Pancreas (tissue), 10 donors: ENCODE measurements around the gene MNS1. TPM values are rescaled to one million over a fixed set of nuclear protein-coding genes. Genes with fewer than 3 reads are reported as not detected.
"Not testable (repeated sequence)": the region's sequence is repeated elsewhere in the genome, so short reads cannot be mapped to it uniquely, and the experiment has no call there.

Source experiments
- ATAC-seq, 4 donors: fragments of 200-7000 bp; cut with Tn5 transposase; one replicate each; pipeline versions ENCODE4 v1.8.0 to v1.9.1; 2020; ENCODE audit warnings: mild to moderate bottlenecking in 4 of 4, moderate library complexity in 4 of 4
- DNase-seq, 6 donors: peaks; one replicate each; pipeline ENCODE4 v3.0.0-alpha.2; 2020
- FAIRE-seq: peaks from 2 replicates; lab custom pipeline; 2012; peaks lifted over from hg19 to GRCh38; lab: Jason Lieb, UNC
- H3K27ac ChIP-seq, 4 donors: fragments of 200-600 bp; sonication (generic); 1 replicate in 3 of 4; 2 replicates in 1 of 4; pipeline versions ENCODE4 v1.5.0 to v1.8.0; 2020
- H3K27me3 ChIP-seq, 4 donors: fragments of 200-600 bp; one replicate each; pipeline ENCODE4 v1.8.0; 2021
- H3K36me3 ChIP-seq, 3 donors: fragments of 200-600 bp; sonication (generic) in 1 of 3; one replicate each; pipeline versions ENCODE4 v1.5.0 to v1.8.0; 2020 to 2021
- H3K4me1 ChIP-seq, 3 donors: fragments of 200-600 bp; one replicate each; pipeline ENCODE4 v1.8.0; 2021
- H3K4me3 ChIP-seq, 4 donors: fragments of 200-600 bp; sonication (generic) in 2 of 4; one replicate each; pipeline versions ENCODE4 v1.5.0 to v1.8.0; 2020 to 2021
- H3K9me3 ChIP-seq, 4 donors: fragments of 200-600 bp; one replicate each; pipeline ENCODE4 v1.8.0; 2021
- WGBS, 2 donors: extraction: QIAGEN DNeasy Blood & Tissue Kit; methylation state at CpG; one replicate each; pipeline ENCODE4 v1.1.7; 2013; 5-methylcytosine and 5-hydroxymethylcytosine counted together
- intact Hi-C, 3 donors: fragments of 100-400 bp; cut with DNase I; formaldehyde crosslinking; loops; one replicate each; pipeline versions ENCODE4 v1.11.1 to v1.14.2; 2022
- polyA plus RNA-seq, 2 donors: library from polyadenylated mRNA; stranded (reverse); fragments of 200-250 nt; gene quantifications; one replicate each; pipeline ENCODE4 v1.2.3, GENCODE V29; 2013
- total RNA-seq, 6 donors: library from RNA; stranded (reverse); fragmentation: NEBNext Ultra II Directional in 4 of 6; extraction: Animal tissue kit (Norgen Biotek cat#: 25700) in 4 of 6; gene quantifications; one replicate each; pipeline versions ENCODE4 v1.2.1 to v1.2.4, GENCODE V29; 2021 to 2023
- TF ChIP-seq, protein P1 (sequence below), 4 donors: fragments of 200-600 bp; sonication (generic) in 3 of 4; IDR thresholded peaks; one replicate each; pipeline versions ENCODE4 v1.5.0 to v1.8.0; 2021; ENCODE audit warnings: antibody characterized with exemption in 4 of 4
- donor health status: healthy with polysubstance abuse.
- donor health status: DM: no; HTN: no; CAD: no; lungs with moderate emphysema.
- donor health status: DM: no; HTN: no; CAD: no.
- donor health status: control.
- donor health status: control.
- donor health status: Bipolar disorder and iron deficiency.
- donor health status: DM: yes; HTN: yes; CAD: no.
- donor health status: DM: no; HTN: no; CAD: no.
- donor health status: DM: no; HTN: no; CAD: no.
- donor health status: DM: yes; HTN: yes; CAD: no.

Gene MNS1
- total and polyA plus RNA-seq, 8 donors: 0.54 to 2.4 (median 1.4) TPM

DNA sequence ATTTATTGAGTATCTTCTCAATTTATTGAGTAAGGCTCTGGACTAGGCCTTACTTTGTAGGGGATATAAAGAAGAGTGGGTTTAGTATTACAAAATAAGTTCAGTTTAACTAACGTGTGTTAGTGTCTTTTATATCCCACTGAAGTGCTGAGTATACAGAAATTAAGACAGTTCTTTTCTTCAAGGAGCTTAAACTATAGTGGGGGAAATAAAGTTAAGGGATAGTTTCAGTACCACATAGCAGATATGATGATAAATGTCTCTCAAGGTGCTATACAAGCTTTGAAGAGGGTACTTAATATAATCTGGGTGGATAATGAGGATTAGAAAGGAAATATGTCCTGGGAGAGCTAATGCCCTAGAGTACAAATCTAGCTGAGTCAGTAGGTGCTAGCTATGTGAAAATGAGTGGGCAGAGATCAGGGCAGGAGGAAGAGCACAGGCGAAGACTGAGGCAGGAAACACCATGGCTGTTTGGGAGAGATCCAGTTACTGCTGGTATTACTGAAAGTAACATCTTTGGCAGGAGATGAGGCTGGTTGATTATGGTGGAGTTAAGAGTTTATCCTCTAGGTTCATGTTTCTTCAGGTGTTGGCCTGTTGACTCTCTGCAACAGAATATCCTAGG, 53.7 kb downstream of the MNS1 start:
- no peak for DNase-seq
- Histone ChIP-seq H3K4me1 (no peaks in the 10 kb centered on the region), H3K36me3 (no peaks in the 10 kb centered on the region), H3K27me3 (no peaks in the 10 kb centered on the region), H3K4me3 (no peak overlapping the region), H3K9me3 (no peaks in the 10 kb centered on the region), H3K27ac (no peak overlapping the region)
- TF ChIP-seq, protein P1, sequence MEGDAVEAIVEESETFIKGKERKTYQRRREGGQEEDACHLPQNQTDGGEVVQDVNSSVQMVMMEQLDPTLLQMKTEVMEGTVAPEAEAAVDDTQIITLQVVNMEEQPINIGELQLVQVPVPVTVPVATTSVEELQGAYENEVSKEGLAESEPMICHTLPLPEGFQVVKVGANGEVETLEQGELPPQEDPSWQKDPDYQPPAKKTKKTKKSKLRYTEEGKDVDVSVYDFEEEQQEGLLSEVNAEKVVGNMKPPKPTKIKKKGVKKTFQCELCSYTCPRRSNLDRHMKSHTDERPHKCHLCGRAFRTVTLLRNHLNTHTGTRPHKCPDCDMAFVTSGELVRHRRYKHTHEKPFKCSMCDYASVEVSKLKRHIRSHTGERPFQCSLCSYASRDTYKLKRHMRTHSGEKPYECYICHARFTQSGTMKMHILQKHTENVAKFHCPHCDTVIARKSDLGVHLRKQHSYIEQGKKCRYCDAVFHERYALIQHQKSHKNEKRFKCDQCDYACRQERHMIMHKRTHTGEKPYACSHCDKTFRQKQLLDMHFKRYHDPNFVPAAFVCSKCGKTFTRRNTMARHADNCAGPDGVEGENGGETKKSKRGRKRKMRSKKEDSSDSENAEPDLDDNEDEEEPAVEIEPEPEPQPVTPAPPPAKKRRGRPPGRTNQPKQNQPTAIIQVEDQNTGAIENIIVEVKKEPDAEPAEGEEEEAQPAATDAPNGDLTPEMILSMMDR (IDR thresholded peaks at IDR 0.05): no peak
- no peak for FAIRE-seq
- no peak for ATAC-seq
- intact Hi-C loops: no loop called here
- WGBS, 2 donors: 81 to 88% methylated on average over 2 of the region's 2 CpGs

DNA sequence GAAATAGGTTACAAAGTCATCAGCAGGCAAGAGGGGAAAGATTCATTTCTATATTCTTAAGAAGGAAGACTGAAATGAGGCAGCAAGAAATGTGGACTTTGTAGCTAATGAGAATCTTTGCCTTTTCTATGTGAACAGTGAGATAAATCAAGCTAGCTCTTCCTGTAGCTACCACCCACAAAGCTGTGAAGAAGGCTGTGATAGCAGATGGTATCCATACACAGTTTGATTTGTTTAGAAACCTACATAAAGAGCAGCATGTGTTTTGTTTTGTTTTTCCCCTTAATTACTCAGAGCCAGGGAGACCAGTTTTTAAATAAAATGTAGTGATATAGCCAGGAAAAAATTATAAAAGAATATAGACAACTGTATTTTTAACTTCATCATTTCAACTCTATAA, 54.2 kb downstream of the MNS1 start:
- Histone ChIP-seq H3K36me3 (no peaks in the 10 kb centered on the region), H3K4me3 (no peak overlapping the region), H3K27ac (no peak overlapping the region), H3K9me3 (no peaks in the 10 kb centered on the region), H3K4me1 (no peaks in the 10 kb centered on the region), H3K27me3 (no peaks in the 10 kb centered on the region)
- TF ChIP-seq, protein P1 (IDR thresholded peaks at IDR 0.05): no peak
- FAIRE-seq (no peak), ATAC-seq (no peak), DNase-seq (no peak)
- intact Hi-C loops: no loop called here

DNA sequence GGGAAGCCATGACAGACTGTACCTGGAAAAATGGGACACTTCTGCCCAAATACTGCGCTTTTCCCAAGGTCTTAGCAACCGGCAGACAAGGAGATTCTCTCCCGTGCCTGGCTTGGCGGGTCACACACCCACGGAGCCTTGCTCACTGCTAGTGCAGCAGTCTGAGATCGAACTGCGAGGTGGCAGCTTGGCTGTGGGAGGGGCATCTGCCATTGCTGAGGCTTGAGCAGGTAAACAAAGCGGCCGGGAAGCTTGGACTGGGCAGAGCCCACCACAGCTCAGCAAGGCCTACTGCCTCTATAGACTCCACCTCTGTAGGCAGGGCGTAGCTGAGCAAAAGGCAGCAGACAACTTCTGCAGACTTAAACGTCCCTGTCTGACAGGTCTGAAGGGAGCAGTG, 65.7 kb downstream of the MNS1 start:
- DNase-seq: peak in 2 of 6 donors; percentile 7 to 34
- H3K36me3 ChIP-seq, FAIRE-seq, H3K27ac ChIP-seq, H3K4me1 ChIP-seq, H3K27me3 ChIP-seq, intact Hi-C loops, H3K9me3 ChIP-seq, H3K4me3 ChIP-seq, ATAC-seq: not testable (repeated sequence)
- WGBS, 2 donors: 95 to 96% methylated on average over 11 of the region's 11 CpGs

DNA sequence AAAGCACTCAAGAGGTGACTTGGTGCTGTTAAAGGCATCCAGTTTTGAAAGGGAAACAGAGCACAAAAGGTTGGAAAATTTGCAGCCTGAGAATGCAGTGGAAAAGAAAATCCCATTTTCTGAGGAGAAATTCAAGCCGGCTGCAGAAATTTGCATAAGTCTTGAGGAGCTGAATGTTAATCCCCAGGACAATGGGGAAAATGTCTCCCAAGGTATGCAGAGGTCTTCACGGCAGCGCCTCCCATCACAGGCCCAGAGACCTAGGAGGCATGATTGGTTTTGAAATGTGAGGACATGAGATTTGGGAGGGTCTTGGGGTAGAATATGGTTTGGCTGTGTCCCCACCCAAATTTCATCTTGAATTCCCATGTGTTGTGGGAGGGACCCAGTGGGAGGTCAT, 67.6 kb downstream of the MNS1 start:
- ATAC-seq, H3K4me1 ChIP-seq, H3K36me3 ChIP-seq, intact Hi-C loops, H3K4me3 ChIP-seq, H3K9me3 ChIP-seq, H3K27ac ChIP-seq, DNase-seq, FAIRE-seq, H3K27me3 ChIP-seq: not testable (repeated sequence)
- WGBS, 2 donors: 97 to 98% methylated on average over 3 of the region's 3 CpGs

DNA sequence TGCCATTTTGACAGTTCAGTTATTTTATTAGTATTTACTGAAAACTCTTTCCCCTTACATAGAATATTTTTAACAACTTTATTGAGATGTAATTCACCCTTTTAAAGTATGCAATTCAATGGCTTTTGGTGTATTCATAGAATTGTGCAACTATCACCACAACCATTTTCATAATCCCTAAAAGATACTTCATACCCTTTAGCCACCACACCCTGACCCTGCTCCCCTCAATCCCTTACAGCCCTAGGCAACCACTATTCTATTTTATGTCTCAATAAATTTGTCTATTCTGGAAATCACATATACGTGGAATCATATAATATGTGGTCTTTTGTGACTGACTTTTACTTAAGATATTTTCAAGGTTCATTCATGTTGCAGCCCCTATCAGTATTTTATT, 70.0 kb downstream of the MNS1 start:
- no peak for FAIRE-seq
- intact Hi-C loops: no loop called here
- 82 to 94% methylated on average over 1 of the region's 1 CpG for WGBS, 2 donors

DNA sequence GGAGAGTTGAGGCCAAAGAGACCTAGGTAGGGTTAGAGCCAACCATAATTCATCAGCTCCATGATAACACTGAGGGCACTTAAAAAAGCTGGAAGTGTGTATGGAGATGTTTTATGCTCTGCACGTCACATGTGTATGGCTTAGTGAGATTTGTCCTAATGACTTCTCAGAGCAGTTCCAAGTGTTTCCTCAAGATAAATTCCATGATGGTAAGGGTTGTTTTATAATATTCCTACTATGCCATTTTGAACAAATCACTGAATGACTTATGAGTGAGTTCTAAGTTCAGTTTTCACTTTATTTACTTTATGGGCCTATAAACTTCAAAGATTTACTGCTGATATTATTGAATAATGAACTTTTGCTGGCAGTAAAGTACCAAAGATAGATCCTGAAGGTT, 71.7 kb downstream of the MNS1 start:
- 97 to 100% methylated on average over 1 of the region's 1 CpG for WGBS, 2 donors
- no peaks in the 10 kb centered on the region for H3K9me3 ChIP-seq
- DNase-seq: no peak
- intact Hi-C loops: no loop called here
- H3K27ac ChIP-seq: no peak overlapping the region
- H3K27me3 ChIP-seq: no peaks in the 10 kb centered on the region
- TF ChIP-seq, protein P1 (IDR thresholded peaks at IDR 0.05): no peak
- H3K4me3 ChIP-seq: no peak overlapping the region
- ATAC-seq: no peak
- no peak for FAIRE-seq
- no peaks in the 10 kb centered on the region for H3K36me3 ChIP-seq
- H3K4me1 ChIP-seq: no peaks in the 10 kb centered on the region

More for the DNA sequence above, 70.0 kb downstream of the MNS1 start:
- TF ChIP-seq, protein P1 (IDR thresholded peaks at IDR 0.05): no peak
- Histone ChIP-seq H3K9me3 (no peaks in the 10 kb centered on the region), H3K27me3 (no peaks in the 10 kb centered on the region), H3K4me1 (no peaks in the 10 kb centered on the region), H3K36me3 (no peaks in the 10 kb centered on the region), H3K27ac (no peak overlapping the region), H3K4me3 (no peak overlapping the region)
- no peak for ATAC-seq
- DNase-seq: no peak
